T follicular helper cell (primary cell): Measurements from ENCODE around the gene C5AR1.
"Not testable (repeated sequence)": the region's sequence is repeated elsewhere in the genome, so short reads cannot be mapped to it uniquely, and the experiment has no call there.

Experiments used
- DNase-seq: peaks from one replicate; pipeline ENCODE4 v3.0.0-alpha.2; 2020; ENCODE audit warnings: low read depth

The C5AR1 gene

DNA sequence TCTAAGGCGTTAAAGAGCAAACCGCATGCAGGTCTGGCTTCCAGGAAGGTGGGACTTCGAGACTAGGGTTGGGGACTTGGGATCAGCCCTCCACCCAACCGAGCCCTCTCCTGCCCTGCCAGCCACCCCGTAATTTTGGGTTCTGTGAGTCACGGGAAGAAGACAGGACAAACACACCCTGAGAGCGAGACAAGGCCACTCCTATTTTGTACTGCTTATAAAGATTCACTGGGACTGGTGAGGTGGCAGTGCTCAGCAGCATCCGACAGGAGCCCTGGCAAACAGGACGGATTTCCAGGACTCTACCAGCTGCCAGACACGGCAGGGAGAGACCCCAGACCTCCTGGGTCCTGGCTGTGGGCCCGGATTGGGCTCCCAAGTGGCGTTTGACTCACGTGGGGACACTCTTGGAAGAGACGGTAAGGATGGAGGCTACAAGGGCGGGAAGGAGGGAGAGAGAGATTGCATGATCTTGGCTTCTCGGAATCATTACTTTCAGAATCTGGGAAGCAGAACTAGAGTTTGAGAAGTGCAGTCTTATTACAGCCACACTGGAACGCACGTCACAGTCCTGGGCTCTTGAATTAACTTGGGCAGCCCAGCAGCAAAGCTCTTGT is 22.4 kb downstream of the C5AR1 start, which contains the start of gene C5AR2:
C5AR2 (plus strand) TSS at position 245 of the 617 bp plus-strand sequence. CDS start 8,625 bp downstream, outside the sequence.
- DNase-seq, result no peak

DNA sequence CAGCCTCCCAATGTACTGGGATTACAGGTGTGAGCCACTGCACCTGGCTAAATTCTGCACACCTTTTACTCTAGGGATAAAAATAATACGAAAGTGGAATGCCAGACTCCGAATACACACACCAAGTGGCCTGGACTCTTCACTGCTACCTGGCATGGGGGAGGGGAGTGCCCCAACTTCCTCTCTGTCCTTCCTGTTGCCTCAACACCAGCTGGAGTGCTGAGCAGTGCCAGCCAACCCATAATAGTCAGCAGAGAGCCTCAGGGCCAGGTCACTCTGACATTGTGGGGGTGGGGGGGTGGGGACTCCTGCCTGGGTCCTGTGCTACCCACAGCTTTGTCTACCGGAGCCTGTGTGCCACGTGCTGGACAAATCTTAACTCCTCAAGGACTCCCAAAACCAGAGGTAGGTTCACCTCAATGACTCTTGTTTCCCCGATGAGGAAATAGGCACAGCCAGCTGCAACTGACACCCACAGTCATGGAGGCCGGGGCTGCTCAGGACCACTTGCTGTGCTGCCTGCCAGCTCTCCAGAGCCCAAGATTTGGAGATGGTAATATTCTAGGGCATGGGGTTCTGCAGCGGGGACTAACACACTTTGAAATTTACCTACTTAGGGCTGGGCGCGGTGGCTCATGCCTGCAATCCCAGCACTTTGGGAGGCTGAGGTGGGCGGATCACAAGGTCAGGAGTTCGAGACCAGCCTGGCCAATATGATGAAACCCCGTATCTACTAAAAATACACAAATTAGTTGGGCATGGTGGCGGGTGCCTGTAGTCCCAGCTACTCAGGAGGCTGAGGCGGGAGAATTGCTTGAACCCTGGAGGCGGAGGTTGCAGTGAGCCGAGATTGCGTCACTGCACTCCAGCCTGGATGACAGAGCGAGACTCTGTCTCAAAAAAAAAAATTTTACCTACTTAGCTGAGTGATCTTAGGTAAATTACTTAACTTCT is 27.4 kb downstream of the C5AR1 start:
- not testable (repeated sequence) for DNase-seq

DNA sequence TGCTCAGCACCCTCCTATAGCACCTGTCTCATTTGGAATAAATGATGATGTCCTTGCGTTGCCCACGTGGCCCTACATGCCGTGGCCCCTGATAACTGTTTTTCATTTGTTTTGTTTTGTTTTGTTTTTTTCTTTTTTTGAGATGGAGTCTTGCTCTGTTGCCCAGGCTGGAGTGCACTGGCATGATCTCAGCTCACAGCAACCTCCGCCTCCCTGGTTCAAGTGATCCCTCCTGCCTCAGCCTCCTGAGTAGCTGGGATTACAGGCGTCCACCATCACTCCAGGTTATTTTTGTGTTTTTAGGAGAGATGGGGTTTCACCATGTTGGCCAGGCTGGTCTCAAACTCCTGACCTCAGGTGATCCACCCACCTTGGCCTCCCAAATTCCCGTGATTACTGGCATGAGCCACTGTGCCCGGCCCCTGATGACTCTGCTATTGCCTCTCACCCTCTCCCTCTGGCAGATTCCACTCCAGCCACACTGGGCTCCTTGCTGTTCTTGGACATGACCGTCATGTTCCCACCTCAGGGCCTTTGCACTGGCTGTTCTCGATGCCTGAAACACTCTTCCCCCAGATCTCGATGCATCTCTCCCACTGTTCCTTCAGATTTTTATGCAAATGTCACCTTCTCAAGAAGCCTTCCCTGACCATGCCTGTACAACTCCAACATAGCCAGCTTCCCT is 29.7 kb downstream of the C5AR1 start:
- DNase-seq, result no peak

DNA sequence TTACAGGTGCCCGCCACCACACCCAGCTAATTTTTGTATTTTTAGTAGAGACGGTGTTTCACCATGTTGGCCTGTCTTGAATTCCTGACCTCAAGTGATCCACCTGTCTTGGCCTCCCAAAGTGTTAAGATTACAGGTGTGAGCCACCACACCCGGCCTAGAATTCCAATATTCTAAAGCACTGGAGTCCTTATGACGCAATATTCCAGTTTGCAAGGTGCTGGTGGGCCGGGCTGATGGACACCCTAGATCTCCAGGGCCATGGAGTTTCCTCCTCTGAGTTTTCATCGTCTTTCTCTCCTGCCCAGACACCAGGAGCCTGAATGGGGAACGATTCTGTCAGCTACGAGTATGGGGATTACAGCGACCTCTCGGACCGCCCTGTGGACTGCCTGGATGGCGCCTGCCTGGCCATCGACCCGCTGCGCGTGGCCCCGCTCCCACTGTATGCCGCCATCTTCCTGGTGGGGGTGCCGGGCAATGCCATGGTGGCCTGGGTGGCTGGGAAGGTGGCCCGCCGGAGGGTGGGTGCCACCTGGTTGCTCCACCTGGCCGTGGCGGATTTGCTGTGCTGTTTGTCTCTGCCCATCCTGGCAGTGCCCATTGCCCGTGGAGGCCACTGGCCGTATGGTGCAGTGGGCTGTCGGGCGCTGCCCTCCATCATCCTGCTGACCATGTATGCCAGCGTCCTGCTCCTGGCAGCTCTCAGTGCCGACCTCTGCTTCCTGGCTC is 31.0 kb downstream of the C5AR1 start:
- no peak for DNase-seq

DNA sequence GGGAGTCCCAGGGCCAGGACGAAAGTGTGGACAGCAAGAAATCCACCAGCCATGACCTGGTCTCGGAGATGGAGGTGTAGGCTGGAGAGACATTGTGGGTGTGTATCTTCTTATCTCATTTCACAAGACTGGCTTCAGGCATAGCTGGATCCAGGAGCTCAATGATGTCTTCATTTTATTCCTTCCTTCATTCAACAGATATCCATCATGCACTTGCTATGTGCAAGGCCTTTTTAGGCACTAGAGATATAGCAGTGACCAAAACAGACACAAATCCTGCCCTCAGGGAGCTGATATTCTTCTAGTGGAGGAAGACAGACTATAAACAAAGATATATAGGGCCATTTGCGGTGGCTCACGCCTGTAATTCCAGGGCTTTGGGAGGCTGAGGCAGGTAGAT is 32.1 kb downstream of the C5AR1 start:
- DNase-seq, result no peak

DNA sequence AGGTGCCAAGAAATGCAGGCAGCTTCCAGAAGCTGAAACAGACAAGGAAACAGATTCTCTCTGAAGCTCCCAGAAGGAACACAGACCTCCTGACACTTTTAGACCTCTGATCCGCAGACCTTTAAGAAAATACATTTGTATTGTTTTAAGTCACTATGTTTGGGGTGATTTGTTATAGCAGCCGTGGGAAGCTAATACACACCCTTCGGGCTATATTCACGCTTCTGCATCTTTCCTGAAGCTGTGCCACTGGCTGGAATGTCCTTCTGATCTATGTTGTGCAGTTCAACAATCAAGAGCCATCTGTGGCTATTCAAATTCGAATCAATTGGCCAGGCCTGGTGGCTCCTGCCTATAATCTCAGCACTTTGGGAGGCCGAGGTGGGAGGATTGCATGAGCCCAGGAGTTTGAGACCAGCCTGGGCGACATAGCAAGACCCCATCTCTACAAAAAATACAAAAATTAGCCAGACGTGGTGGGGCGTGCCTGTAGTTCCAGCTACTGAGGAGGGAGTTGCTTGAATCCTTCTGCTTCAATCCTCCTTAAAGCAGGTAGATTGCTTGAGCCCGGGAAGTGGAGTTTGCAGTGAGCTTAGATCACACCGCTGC is 33.6 kb downstream of the C5AR1 start:
- DNase-seq, result no peak

DNA sequence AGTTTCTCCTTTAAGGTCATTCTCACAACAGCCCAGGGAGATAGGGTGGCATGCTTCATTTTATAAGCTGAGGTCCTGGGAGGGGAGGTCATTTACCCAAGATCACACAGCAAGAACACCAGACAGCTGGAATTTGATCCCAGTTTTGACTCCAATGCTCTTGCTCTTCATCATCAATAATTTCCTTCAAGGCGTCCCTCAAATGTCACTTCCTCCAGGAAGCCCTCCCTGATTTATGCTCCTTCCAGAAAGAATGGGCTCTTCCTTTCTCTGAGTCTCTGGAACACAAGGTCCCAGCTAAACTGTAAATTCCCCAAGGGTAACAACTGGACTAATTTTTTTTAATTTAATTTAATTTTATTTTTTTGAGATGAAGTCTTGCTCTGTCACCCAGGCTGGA is 34.8 kb downstream of the C5AR1 start:
- no peak for DNase-seq

DNA sequence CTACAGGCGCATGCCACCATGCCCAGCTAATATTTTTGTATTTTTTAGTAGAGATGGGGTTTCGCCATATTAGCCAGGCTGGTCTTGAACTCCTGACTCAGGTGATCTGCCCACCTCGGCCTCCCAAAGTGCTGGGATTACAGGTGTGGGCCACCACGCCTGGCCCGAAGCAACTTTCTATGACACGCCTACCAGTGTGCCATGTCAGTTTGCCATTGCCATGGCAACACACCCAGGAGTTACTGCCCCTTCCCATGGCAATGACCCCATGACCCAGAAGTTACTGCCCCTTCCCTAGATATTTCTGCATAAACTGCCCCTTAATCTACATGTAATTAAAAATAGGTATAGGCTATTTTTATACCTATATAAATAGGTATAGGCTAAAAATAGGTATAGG is 36.4 kb downstream of the C5AR1 start:
- DNase-seq, result not testable (repeated sequence)

DNA sequence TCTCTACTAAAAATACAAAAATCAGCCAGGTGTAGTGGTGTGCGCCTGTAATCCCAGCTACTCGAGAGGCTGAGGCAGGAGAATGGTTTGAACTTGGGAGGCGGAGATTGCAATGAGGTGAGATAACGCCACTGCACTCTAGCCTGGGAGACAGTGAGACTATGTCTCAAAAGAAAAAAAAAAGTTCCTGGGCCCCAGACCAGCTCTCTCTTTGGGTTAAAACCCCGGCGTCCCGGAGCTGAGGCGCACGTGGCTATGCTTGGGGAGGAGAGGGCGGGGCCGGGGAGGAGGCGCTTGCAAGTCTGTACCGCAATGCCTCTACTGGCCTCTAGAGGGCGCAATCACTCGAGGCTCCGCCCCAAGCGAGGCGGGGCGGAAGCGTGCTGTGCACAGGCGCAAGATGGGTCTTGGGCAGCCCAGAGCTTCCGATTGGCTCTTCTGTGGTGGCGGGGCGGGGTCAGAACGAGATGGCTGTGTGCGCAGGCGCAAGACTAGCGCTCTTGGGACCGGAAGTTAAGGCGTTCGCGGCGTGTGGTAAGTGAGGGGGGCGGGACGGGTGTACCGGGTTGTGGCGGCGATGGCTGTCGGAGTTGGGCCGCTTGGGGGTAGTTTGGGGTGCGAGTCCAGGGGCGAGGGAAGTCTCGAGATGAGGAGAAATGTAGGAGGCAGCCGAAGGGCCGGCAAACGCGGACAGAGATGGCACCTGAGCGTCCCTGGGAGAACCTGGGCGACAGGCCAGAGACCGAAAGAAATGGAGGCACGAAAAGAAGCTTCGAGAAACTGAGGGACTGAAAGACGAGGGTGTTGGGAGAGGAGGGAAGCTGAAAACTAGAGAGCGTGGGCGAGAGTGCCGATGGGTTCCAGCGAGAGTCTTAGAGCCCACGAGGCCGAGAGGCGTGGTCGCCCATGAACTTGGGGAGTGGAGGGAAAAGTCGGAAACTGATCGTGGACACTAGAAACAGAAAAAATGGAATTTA is 39.4 kb downstream of the C5AR1 start, which contains the start of gene DHX34:
DHX34 (plus strand) TSS at position 497 of the 977 bp plus-strand sequence. CDS start 3,716 bp downstream, outside the sequence.
- DNase-seq, result peak; percentile 98

DNA sequence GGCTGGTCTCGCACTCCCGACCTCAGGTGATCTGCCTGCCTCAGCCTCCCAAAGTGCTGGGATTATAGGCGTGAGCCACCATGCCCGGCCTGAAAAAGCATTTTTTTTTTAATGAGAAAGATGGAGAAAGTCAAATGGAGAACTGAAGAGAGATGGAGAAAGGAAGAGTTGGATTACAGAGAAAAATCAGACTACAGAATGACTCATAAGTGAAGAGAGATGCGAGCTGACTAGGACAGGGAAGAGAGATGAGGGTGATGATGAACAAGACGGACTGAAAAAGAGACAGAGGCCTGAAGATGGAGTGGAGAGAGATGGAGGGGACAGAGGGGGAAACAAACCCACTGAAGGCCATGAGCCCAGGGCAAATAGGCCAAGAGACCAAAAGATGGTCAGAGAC is 41.0 kb downstream of the C5AR1 start:
- DNase-seq, result no peak

DNA sequence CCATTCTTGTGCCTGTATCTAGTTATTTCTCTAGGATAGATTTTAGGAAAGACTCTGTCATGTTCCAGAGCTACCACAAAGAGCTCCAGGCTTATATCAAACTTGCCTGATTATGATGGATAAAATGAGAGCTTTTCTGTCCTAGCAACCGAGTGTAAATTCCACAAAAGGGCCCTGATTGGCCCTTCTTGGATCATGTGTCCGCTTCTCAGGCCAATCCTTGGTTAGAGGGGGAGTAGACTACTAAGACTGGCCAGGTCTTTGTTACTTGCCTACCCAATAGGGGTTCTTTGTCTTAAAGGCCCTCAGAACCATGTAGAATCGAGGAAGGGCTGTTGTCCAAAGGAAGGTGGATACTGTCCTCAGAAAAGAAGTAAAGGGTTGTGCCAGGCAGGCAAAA is 41.9 kb downstream of the C5AR1 start:
- no peak for DNase-seq

DNA sequence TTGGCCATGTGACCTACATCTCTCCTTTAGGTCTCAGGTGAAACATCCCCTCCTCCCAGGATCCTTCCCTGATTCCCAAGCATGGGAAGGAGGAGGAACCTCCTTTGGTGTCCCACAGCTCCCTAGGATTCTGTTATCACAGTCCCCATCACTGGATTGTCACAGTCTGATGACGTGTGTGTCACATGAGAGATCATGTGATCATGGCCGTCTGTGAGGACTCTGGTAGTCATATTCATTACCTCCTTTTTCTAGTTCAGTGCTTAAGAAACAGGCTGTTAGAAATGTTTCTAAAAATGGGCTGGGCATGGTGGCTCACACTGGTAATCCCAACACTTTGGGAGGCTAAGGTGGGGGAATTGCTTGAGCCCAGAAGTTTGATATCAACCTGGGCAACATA is 42.4 kb downstream of the C5AR1 start:
- DNase-seq, result no peak

DNA sequence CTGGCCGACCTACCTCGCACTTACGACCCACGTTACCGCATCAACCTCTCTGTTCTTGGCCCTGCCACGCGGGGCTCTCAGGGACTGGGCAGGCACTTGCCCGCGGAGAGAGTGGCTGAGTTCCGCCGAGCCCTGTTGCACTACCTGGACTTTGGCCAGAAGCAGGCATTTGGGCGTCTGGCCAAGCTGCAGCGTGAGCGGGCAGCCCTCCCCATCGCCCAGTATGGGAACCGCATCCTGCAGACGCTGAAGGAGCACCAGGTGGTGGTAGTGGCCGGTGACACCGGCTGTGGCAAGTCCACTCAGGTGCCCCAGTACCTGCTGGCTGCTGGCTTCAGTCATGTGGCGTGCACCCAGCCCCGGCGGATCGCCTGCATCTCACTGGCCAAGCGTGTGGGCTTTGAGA is 43.6 kb downstream of the C5AR1 start:
- DNase-seq, result no peak

DNA sequence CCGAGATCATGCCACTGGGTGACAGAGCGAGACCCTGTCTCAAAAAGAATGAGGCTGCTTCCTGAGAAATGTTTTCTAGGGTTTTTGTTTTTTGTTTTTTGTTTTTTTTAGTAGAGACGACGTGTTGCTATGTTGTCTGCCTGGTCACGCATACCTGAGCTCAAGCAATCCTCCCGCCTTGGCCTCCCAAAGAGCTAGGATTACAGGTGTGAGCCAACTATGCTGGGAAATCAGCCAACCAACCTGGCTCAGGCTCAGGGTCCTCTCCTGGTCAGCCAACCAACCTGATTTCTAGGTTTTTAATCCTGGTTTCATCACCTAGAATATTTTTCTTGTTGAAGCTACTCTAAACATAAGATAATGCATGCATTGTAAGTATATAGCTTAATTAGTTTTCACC is 47.2 kb downstream of the C5AR1 start:
- no peak for DNase-seq

DNA sequence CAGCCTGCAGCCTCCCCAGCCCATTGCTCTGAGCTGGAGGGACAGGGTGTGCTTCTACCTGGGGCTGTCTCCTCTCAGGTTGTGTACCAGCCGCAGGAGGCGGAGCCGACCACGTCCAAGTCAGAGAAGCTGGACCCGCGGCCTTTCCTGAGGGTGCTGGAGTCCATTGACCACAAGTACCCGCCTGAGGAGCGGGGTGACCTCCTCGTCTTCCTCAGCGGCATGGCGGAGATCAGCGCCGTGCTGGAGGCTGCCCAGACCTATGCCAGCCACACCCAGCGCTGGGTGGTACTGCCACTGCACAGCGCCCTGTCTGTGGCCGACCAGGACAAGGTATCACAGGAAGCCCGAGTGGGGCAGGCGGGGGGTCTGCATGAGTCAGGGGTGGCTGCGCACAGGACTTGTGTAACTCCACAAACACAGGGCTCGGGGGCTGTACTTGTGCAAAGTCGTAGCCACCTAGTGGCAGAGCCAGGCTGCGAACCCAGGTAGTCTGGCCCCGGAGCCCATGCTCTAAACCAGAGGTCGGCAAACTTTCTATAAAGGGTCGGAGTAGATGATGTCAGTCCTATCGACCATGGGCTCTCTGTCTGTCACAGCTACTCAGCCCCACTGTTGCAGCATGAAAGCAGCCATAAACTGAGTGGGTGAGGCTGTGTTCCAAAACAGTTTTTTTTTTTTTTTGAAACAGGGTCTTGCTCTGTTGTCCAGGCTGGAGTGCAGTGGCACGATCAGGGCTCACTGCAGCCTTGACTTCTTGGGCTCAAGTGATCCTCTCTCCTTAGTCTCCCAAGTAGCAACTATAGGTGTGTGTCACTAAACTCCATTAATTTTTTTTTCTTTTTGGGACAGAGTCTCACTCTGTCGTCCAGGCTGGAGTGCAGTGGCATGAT is 48.4 kb downstream of the C5AR1 start:
- no peak for DNase-seq

DNA sequence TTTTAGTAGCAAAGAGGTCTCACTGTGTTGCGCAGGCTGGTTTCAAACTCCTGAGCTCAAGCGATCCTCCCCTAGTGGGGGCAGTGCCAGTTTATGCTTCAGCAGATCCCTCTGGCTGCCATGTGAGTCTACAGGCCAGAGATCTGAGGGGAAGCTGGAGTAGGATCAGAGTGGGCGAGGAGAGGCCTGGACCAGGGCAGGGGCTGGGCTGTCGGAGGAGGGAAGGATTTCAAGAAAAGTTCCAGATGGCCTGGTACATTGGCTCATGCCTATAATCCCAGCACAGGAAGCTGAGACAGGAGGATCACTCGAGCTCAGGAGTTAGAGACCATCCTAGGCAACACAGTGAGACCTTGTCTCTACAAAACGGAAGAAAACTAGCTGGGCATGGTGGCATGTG is 49.3 kb downstream of the C5AR1 start:
- no peak for DNase-seq

DNA sequence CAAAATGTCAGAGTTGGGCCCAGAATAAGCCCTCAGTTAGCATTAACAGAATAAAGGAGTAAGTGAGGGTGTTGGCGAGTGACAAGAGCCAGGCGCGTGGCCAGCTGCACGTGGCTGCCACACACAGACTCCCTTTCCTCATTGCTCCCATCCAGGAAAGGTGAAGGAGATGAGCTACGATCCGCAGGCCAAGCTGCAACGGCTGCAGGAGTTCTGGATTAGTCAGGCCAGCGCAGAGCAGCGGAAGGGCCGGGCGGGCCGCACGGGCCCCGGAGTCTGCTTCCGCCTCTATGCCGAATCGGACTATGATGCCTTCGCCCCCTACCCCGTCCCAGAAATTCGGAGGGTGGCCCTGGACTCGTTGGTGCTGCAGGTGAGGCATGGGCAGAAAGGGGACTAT is 52.7 kb downstream of the C5AR1 start:
- no peak for DNase-seq

DNA sequence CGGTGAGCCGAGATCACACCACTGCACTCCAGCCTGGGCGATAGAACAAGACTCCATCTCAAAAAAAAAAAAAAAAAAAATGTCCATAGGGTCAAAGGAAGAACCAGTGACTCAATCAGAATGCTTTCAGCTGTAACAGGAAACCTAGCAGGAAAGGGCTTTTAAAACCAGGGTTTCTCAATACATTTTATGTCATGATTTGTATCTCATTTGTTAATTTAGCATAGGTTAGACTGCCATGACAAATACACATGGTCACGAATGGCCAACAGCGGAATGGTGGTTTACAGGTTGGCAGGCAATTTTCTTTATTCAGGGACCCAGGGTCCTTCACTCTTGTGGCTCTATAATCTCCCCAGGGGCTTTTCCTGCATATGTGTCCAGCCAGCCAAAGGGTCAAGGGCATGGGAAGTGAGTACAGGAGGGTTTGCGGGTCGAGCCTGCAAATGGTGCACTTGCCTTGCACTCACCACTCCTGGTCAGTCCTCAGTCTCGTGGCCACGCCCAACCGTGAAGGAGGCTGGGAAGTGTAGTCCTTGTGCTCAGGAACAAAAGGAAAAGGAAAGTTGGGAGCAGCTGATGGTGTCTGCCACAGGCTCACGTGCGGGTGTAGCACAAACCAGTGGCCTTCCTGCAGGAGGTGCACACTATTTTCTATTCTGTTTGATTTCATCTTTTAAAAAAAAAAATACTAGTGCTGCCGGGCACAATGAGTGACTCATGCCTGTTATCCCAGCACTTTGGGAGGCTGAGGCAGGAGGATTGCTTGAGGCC is 54.3 kb downstream of the C5AR1 start:
- no peak for DNase-seq
